Lower leg skin (tissue), 3 donors: Measurements from ENCODE around the gene GSTP1.
"Not testable (repeated sequence)": the region's sequence is repeated elsewhere in the genome, so short reads cannot be mapped to it uniquely, and the experiment has no call there.

Source experiments
- CTCF ChIP-seq, 3 donors: fragments of 450-650 bp; IDR thresholded peaks; one replicate each; pipeline ENCODE4 v1.5.1; 2016; ENCODE audit warnings: antibody characterized with exemption in 3 of 3, mild to moderate bottlenecking in 3 of 3, moderate library complexity in 2 of 3
- POLR2A ChIP-seq, 2 donors: fragments of 450-650 bp; IDR thresholded peaks; one replicate each; pipeline ENCODE4 v1.6.1; 2016 to 2017; ENCODE audit warnings: antibody characterized with exemption in 2 of 2, mild to moderate bottlenecking in 1 of 2, moderate library complexity in 1 of 2

- TF ChIP-seq CTCF, POLR2A (IDR thresholded peaks at IDR 0.05): not testable (repeated sequence)
Measured at GRCh38 chr11:67597458-67597857, 13.8 kb downstream of the GSTP1 start.
